Neural progenitor cell (in vitro differentiated cells): ENCODE results near the gene TNFRSF25.

Experiments used
- EZH2 ChIP-seq: fragments of 200-600 bp; sonication (generic); IDR thresholded peaks from 2 replicates; pipeline ENCODE4 v1.6.1; 2017; ENCODE audit warnings: antibody characterized with exemption, mild to moderate bottlenecking, moderate library complexity
- TF ChIP-seq, protein P1 (sequence below): fragments of 200-600 bp; sonication (generic); IDR thresholded peaks from 2 replicates; pipeline ENCODE4 v1.5.1; 2017; ENCODE audit warnings: antibody characterized with exemption, mild to moderate bottlenecking

DNA sequence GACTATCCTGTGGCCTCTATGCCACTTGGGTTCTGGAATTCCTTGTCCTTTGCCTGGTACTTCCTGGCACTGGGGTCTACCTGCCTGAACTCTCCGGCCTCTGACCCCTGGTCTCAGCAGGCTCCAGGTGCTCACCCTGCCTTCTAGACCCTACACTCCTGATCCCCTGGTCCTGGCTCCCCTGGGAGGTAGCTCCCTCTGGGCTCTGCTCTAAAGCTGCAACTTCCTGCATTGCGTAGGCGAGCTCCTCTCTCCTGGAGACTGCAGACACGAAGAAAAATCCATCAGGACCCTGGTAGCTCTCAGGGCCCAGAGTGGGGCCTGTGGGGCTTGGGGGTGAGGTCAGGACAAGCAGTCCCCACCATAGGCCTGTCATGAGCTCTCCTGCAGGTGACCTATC lies 33.3 kb upstream of the TNFRSF25 start:
- TF ChIP-seq, protein P1, sequence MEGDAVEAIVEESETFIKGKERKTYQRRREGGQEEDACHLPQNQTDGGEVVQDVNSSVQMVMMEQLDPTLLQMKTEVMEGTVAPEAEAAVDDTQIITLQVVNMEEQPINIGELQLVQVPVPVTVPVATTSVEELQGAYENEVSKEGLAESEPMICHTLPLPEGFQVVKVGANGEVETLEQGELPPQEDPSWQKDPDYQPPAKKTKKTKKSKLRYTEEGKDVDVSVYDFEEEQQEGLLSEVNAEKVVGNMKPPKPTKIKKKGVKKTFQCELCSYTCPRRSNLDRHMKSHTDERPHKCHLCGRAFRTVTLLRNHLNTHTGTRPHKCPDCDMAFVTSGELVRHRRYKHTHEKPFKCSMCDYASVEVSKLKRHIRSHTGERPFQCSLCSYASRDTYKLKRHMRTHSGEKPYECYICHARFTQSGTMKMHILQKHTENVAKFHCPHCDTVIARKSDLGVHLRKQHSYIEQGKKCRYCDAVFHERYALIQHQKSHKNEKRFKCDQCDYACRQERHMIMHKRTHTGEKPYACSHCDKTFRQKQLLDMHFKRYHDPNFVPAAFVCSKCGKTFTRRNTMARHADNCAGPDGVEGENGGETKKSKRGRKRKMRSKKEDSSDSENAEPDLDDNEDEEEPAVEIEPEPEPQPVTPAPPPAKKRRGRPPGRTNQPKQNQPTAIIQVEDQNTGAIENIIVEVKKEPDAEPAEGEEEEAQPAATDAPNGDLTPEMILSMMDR = no peak
- no peak for TF ChIP-seq EZH2
